ENCODE data around the gene GAGE12H. TPM values are rescaled to one million over a fixed set of nuclear protein-coding genes. Genes with fewer than 3 reads are reported as not detected.
"Not testable (repeated sequence)": the region's sequence is repeated elsewhere in the genome, so short reads cannot be mapped to it uniquely, and the experiment has no call there.

GAGE12H gene
- total RNA-seq, 2 experiments from 2014 or later, result not detected

DNA sequence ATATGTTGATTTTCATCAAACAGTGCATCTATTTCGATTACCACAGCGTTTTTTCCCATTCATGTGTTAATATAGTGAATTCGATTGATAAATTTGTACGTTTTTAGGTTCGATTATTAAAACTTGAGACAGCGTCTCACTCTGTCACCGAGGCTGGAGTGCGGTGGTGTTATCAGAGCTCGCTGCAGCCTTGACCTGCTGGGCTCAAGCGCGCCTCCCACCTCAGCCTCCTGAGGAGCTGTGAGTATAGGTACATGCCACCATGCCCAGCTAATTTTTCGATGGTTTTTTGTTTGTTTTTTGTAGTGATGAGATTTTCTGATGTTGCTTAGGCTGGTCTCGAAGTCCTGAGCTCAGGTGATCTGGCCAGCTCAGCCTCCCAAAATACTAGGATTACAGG lies 10.6 kb upstream of the GAGE12H start:
- H4K20me1 ChIP-seq (ENCODE audit: insufficient read depth, low read length); intact Hi-C loops (cut with micrococcal nuclease; ENCODE audit: unreplicated experiment); H3K79me2 ChIP-seq (ENCODE audit: insufficient read depth, low read depth, low read length); H2AFZ ChIP-seq (ENCODE audit: low read length); H3K4me2 ChIP-seq (ENCODE audit: low read length); BruUV-seq (replicated peaks); H3K27ac ChIP-seq (ENCODE audit: low read depth, low read length, poor library complexity, severe bottlenecking); H3K4me3 ChIP-seq (ENCODE audit: low read depth, low read length, poor library complexity, severe bottlenecking); CTCF ChIA-PET (ENCODE audit: unreplicated experiment); H3K9me2 ChIP-seq (ENCODE audit: insufficient read depth, low read length); DNase-seq (ENCODE audit: low spot score); H3K4me1 ChIP-seq (ENCODE audit: insufficient read depth, low read length, poor library complexity, severe bottlenecking); H3K9me3 ChIP-seq (ENCODE audit: low read length); POLR2A ChIA-PET; H3K36me3 ChIP-seq (ENCODE audit: insufficient read depth, low read length): not testable (repeated sequence)

DNA sequence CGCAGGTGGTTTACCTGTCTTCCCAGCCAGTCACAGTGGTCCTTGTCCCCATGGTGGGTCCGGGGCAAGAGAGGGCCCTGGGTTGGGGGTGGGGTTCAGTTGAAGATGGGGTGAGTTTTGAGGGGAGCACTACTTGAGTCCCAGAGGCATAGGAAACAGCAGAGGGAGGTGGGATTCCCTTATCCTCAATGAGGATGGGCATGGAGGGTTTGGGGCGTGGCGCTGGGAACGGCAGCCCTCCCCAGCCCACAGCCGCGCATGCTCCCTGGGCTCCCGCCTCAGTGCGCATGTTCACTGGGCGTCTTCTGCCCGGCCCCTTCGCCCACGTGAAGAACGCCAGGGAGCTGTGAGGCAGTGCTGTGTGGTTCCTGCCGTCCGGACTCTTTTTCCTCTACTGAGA lies 9.6 kb upstream of the GAGE12H start, which contains the start of gene GAGE12G:
Gene GAGE12G, plus strand, starts transcription at position 301 of the 400 bp plus-strand sequence. CDS start 1,155 bp downstream, outside the sequence.
- H4K20me1 ChIP-seq (ENCODE audit: insufficient read depth, low read length); H3K4me3 ChIP-seq (ENCODE audit: low read depth, low read length, poor library complexity, severe bottlenecking); H3K4me2 ChIP-seq (ENCODE audit: low read length); BruUV-seq (replicated peaks); H3K36me3 ChIP-seq (ENCODE audit: insufficient read depth, low read length); DNase-seq (ENCODE audit: low spot score); H3K4me1 ChIP-seq (ENCODE audit: insufficient read depth, low read length, poor library complexity, severe bottlenecking); intact Hi-C loops (cut with micrococcal nuclease; ENCODE audit: unreplicated experiment); H3K27ac ChIP-seq (ENCODE audit: low read depth, low read length, poor library complexity, severe bottlenecking); CTCF ChIA-PET (ENCODE audit: unreplicated experiment); H3K9me2 ChIP-seq (ENCODE audit: insufficient read depth, low read length); H3K9me3 ChIP-seq (ENCODE audit: low read length); H2AFZ ChIP-seq (ENCODE audit: low read length); H3K79me2 ChIP-seq (ENCODE audit: insufficient read depth, low read depth, low read length); POLR2A ChIA-PET: not testable (repeated sequence)

DNA sequence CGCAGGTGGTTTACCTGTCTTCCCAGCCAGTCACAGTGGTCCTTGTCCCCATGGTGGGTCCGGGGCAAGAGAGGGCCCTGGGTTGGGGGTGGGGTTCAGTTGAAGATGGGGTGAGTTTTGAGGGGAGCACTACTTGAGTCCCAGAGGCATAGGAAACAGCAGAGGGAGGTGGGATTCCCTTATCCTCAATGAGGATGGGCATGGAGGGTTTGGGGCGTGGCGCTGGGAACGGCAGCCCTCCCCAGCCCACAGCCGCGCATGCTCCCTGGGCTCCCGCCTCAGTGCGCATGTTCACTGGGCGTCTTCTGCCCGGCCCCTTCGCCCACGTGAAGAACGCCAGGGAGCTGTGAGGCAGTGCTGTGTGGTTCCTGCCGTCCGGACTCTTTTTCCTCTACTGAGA lies 9.4 kb downstream of the GAGE12H start, which contains the start of gene GAGE2A:
Gene GAGE2A, plus strand, starts transcription at position 301 of the 400 bp plus-strand sequence. CDS start 1,155 bp downstream, outside the sequence.
- DNase-seq (ENCODE audit: low spot score); H4K20me1 ChIP-seq (ENCODE audit: insufficient read depth, low read length); H3K36me3 ChIP-seq (ENCODE audit: insufficient read depth, low read length); CTCF ChIA-PET (ENCODE audit: unreplicated experiment); H3K4me3 ChIP-seq (ENCODE audit: low read depth, low read length, poor library complexity, severe bottlenecking); POLR2A ChIA-PET; BruUV-seq (replicated peaks); H3K9me2 ChIP-seq (ENCODE audit: insufficient read depth, low read length); H3K79me2 ChIP-seq (ENCODE audit: insufficient read depth, low read depth, low read length); H3K9me3 ChIP-seq (ENCODE audit: low read length); H2AFZ ChIP-seq (ENCODE audit: low read length); intact Hi-C loops (cut with micrococcal nuclease; ENCODE audit: unreplicated experiment); H3K4me1 ChIP-seq (ENCODE audit: insufficient read depth, low read length, poor library complexity, severe bottlenecking); H3K27ac ChIP-seq (ENCODE audit: low read depth, low read length, poor library complexity, severe bottlenecking); H3K4me2 ChIP-seq (ENCODE audit: low read length): not testable (repeated sequence)

DNA sequence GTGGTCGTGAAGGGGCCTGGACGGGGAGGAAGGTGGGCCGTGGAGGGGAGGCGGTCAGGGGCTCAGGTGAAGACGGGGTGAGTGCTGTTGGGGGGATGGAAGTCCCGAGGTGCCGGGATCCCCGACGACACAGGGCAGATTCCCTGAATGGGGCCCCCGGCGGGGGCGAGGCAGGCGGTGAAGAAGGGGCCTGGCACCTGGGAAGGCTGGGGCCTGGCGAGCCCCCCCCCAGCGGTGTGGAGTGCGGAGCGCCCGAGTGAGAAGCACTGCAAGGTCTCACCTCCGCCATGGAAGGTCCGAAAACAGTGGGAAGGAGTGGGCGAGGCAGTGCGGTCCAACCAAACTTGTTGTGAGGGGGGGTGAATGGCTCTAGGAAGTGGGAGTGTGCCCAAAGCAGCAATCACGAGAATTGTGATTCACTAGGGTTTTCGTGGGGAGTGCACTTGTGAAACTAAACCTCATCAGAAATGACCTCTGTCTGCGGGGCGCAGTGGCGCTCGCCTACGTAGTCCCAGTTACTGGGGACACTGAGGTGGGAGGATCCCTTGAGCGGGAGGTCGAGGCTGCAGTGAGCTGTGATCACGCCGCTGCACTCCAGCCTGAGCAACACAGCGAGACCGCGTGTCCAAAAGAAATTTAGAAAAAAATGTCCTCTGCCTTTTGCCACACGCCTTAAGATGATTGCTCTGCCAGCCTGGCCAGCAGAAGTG lies 10.2 kb downstream of the GAGE12H start:
- H3K4me3 ChIP-seq (ENCODE audit: low read depth, low read length, poor library complexity, severe bottlenecking); DNase-seq (ENCODE audit: low spot score); H2AFZ ChIP-seq (ENCODE audit: low read length); BruUV-seq (replicated peaks); H3K4me2 ChIP-seq (ENCODE audit: low read length); CTCF ChIA-PET (ENCODE audit: unreplicated experiment); H3K79me2 ChIP-seq (ENCODE audit: insufficient read depth, low read depth, low read length); POLR2A ChIA-PET; H3K9me3 ChIP-seq (ENCODE audit: low read length); H3K4me1 ChIP-seq (ENCODE audit: insufficient read depth, low read length, poor library complexity, severe bottlenecking); H4K20me1 ChIP-seq (ENCODE audit: insufficient read depth, low read length); H3K36me3 ChIP-seq (ENCODE audit: insufficient read depth, low read length); H3K27ac ChIP-seq (ENCODE audit: low read depth, low read length, poor library complexity, severe bottlenecking); intact Hi-C loops (cut with micrococcal nuclease; ENCODE audit: unreplicated experiment); H3K9me2 ChIP-seq (ENCODE audit: insufficient read depth, low read length): not testable (repeated sequence)

DNA sequence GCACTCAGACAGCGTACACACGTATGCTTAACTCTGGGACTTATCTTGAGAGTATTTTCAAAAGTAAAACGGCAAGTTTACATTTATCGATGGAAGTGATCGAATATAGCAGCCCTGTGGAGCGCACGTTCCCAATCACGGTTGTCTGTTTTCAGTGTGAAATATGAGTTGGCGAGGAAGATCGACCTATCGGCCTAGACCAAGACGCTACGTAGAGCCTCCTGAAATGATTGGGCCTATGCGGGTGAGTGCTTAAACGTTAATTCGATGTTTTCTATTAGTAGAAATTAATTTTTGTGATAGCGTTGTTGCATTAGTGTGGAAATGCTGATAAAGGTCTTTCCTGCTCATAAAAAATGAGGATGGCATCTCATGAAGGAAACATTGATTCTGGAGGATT lies 10.7 kb downstream of the GAGE12H start:
- CTCF ChIA-PET (ENCODE audit: unreplicated experiment), result not testable (repeated sequence)

DNA sequence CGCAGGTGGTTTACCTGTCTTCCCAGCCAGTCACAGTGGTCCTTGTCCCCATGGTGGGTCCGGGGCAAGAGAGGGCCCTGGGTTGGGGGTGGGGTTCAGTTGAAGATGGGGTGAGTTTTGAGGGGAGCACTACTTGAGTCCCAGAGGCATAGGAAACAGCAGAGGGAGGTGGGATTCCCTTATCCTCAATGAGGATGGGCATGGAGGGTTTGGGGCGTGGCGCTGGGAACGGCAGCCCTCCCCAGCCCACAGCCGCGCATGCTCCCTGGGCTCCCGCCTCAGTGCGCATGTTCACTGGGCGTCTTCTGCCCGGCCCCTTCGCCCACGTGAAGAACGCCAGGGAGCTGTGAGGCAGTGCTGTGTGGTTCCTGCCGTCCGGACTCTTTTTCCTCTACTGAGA lies 19.0 kb downstream of the GAGE12H start, which contains the start of gene GAGE1:
Gene GAGE1, plus strand, starts transcription at position 301 of the 400 bp plus-strand sequence. CDS start 1,155 bp downstream, outside the sequence.
- H2AFZ ChIP-seq (ENCODE audit: low read length); DNase-seq (ENCODE audit: low spot score); H3K4me2 ChIP-seq (ENCODE audit: low read length); H3K9me3 ChIP-seq (ENCODE audit: low read length); H3K9me2 ChIP-seq (ENCODE audit: insufficient read depth, low read length); H3K79me2 ChIP-seq (ENCODE audit: insufficient read depth, low read depth, low read length); BruUV-seq (replicated peaks); intact Hi-C loops (cut with micrococcal nuclease; ENCODE audit: unreplicated experiment); H3K4me1 ChIP-seq (ENCODE audit: insufficient read depth, low read length, poor library complexity, severe bottlenecking); H4K20me1 ChIP-seq (ENCODE audit: insufficient read depth, low read length); H3K4me3 ChIP-seq (ENCODE audit: low read depth, low read length, poor library complexity, severe bottlenecking); H3K36me3 ChIP-seq (ENCODE audit: insufficient read depth, low read length); CTCF ChIA-PET (ENCODE audit: unreplicated experiment); POLR2A ChIA-PET; H3K27ac ChIP-seq (ENCODE audit: low read depth, low read length, poor library complexity, severe bottlenecking): not testable (repeated sequence)

More for the DNA sequence above, 10.7 kb downstream of the GAGE12H start:
- intact Hi-C loops (cut with micrococcal nuclease; ENCODE audit: unreplicated experiment); BruUV-seq (replicated peaks); H3K4me2 ChIP-seq (ENCODE audit: low read length); POLR2A ChIA-PET; H3K4me3 ChIP-seq (ENCODE audit: low read depth, low read length, poor library complexity, severe bottlenecking); H3K9me3 ChIP-seq (ENCODE audit: low read length); DNase-seq (ENCODE audit: low spot score); H3K4me1 ChIP-seq (ENCODE audit: insufficient read depth, low read length, poor library complexity, severe bottlenecking); H3K36me3 ChIP-seq (ENCODE audit: insufficient read depth, low read length); H3K9me2 ChIP-seq (ENCODE audit: insufficient read depth, low read length); H3K27ac ChIP-seq (ENCODE audit: low read depth, low read length, poor library complexity, severe bottlenecking); H3K79me2 ChIP-seq (ENCODE audit: insufficient read depth, low read depth, low read length); H4K20me1 ChIP-seq (ENCODE audit: insufficient read depth, low read length); H2AFZ ChIP-seq (ENCODE audit: low read length): not testable (repeated sequence)
